ENCODE results near the gene SATB2. TPM values are rescaled to one million over a fixed set of nuclear protein-coding genes. Genes with fewer than 3 reads are reported as not detected.
A peak's percentile ranks its signal among the peaks of the same experiment; 100 is the strongest.

Gene SATB2
- total and polyA plus RNA-seq, 2 donors from 2014 or later, result 1.3 to 17.5 TPM

DNA sequence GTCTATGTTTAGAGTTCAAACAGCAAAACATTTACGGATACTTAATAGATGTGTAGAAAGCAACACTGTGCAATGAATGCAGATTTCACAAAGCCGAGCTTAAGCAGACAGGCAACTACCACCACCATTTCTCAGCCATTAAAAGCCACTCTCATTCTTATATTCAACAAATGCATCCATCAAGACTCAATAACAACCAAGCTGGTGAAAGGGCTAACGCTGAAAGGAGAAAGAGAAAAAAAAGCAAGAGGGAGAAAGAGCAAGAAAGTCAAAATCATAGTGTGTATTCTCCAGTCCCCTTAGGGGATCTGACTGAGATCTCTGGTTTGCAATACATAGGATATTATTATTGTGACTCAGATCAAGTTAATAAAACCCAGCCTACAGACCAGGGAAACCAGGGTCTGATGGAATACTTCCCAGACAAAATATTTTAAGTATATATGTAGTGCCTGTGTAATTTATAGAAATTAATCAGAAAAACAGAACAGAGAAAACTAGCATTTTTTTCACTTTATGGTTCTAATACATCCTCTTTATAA is 14.1 kb downstream of the SATB2 start:
- H3K9ac ChIP-seq (ENCODE audit: low read length in 3 of 3), result no peak overlapping the region
- no peak overlapping the region for H3K4me3 ChIP-seq (ENCODE audit: low read length in 3 of 3)
- FAIRE-seq (no peak), DNase-seq (no peak)
- H3K27ac ChIP-seq (ENCODE audit: low read depth in 2 of 2, low read length in 2 of 2), result no peak overlapping the region
- no peaks in the 10 kb centered on the region for H3K4me1 ChIP-seq (ENCODE audit: control insufficient read depth in 2 of 3, insufficient read depth in 2 of 3, low read depth in 1 of 3, low read length in 3 of 3)
- intact Hi-C loops (cut with DNase I), result no loop called here
- no peaks in the 10 kb centered on the region for H3K27me3 ChIP-seq (ENCODE audit: control insufficient read depth, insufficient read depth, low read length)
- no peaks in the 10 kb centered on the region for H3K9me3 ChIP-seq (ENCODE audit: control insufficient read depth in 2 of 3, insufficient read depth in 1 of 3, low read length in 3 of 3)
- TF ChIP-seq, protein P1, sequence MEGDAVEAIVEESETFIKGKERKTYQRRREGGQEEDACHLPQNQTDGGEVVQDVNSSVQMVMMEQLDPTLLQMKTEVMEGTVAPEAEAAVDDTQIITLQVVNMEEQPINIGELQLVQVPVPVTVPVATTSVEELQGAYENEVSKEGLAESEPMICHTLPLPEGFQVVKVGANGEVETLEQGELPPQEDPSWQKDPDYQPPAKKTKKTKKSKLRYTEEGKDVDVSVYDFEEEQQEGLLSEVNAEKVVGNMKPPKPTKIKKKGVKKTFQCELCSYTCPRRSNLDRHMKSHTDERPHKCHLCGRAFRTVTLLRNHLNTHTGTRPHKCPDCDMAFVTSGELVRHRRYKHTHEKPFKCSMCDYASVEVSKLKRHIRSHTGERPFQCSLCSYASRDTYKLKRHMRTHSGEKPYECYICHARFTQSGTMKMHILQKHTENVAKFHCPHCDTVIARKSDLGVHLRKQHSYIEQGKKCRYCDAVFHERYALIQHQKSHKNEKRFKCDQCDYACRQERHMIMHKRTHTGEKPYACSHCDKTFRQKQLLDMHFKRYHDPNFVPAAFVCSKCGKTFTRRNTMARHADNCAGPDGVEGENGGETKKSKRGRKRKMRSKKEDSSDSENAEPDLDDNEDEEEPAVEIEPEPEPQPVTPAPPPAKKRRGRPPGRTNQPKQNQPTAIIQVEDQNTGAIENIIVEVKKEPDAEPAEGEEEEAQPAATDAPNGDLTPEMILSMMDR (IDR thresholded peaks at IDR 0.05; ENCODE audit: borderline replicate concordance, extremely low read depth, insufficient read depth), result no peak
- H3K36me3 ChIP-seq (ENCODE audit: control insufficient read depth in 2 of 3, insufficient read depth in 3 of 3, low read length in 3 of 3), result no peaks in the 10 kb centered on the region

- Histone ChIP-seq H3K4me3 (ENCODE audit: low read length in 3 of 3) (no peak overlapping the region), H3K9ac (ENCODE audit: low read length in 3 of 3) (no peak overlapping the region), H3K27ac (ENCODE audit: low read depth in 2 of 2, low read length in 2 of 2) (no peak overlapping the region), H3K27me3 (ENCODE audit: control insufficient read depth, insufficient read depth, low read length) (no peaks in the 10 kb centered on the region), H3K9me3 (ENCODE audit: control insufficient read depth in 2 of 3, insufficient read depth in 1 of 3, low read length in 3 of 3) (no peaks in the 10 kb centered on the region), H3K4me1 (ENCODE audit: control insufficient read depth in 2 of 3, insufficient read depth in 2 of 3, low read depth in 1 of 3, low read length in 3 of 3) (no peaks in the 10 kb centered on the region), H3K36me3 (ENCODE audit: control insufficient read depth in 2 of 3, insufficient read depth in 3 of 3, low read length in 3 of 3) (no peaks in the 10 kb centered on the region)
- intact Hi-C loops (cut with DNase I), result no loop called here
- peak in 1 of 5 donors; percentile 36 for DNase-seq
- TF ChIP-seq, protein P1 (IDR thresholded peaks at IDR 0.05; ENCODE audit: borderline replicate concordance, extremely low read depth, insufficient read depth), result no peak
- FAIRE-seq, result no peak
Measured at GRCh38 chr2:199442173-199442572, 15.6 kb downstream of the SATB2 start.

GRCh38 chr2:199441759-199442158 is 16.0 kb downstream of the SATB2 start:
- Histone ChIP-seq H3K4me1 (ENCODE audit: control insufficient read depth in 2 of 3, insufficient read depth in 2 of 3, low read depth in 1 of 3, low read length in 3 of 3) (no peaks in the 10 kb centered on the region), H3K27ac (ENCODE audit: low read depth in 2 of 2, low read length in 2 of 2) (no peak overlapping the region), H3K9me3 (ENCODE audit: control insufficient read depth in 2 of 3, insufficient read depth in 1 of 3, low read length in 3 of 3) (no peaks in the 10 kb centered on the region), H3K4me3 (ENCODE audit: low read length in 3 of 3) (no peak overlapping the region), H3K27me3 (ENCODE audit: control insufficient read depth, insufficient read depth, low read length) (no peaks in the 10 kb centered on the region), H3K36me3 (ENCODE audit: control insufficient read depth in 2 of 3, insufficient read depth in 3 of 3, low read length in 3 of 3) (no peaks in the 10 kb centered on the region), H3K9ac (ENCODE audit: low read length in 3 of 3) (no peak overlapping the region)
- DNase-seq (no peak), FAIRE-seq (no peak)
- TF ChIP-seq, protein P1 (IDR thresholded peaks at IDR 0.05; ENCODE audit: borderline replicate concordance, extremely low read depth, insufficient read depth), result no peak
- intact Hi-C loops (cut with DNase I), result no loop called here

DNA sequence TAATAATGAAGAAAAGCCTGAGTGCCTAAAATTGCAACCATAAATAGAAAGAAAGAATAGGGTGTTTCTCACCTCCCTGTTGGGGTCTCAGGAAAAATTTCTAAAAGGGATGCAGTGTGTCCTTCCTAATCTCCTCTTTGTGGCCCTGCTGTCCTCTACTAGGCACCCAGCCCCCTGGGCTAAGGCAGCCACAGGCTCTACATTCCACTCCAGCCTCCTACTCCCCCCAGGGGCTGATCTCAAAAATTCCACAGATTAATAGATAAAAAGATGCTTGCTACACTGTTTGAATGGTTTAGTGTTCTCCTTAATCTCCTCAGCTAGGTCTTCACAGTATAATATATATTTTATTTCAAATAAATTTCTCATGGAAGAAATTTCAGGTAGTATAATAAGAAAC is 17.6 kb downstream of the SATB2 start:
- H3K27ac ChIP-seq (ENCODE audit: low read depth in 2 of 2, low read length in 2 of 2), result no peak overlapping the region
- no peak for FAIRE-seq

More for the DNA sequence above, 17.6 kb downstream of the SATB2 start:
- TF ChIP-seq, protein P1 (IDR thresholded peaks at IDR 0.05; ENCODE audit: borderline replicate concordance, extremely low read depth, insufficient read depth), result no peak
- Histone ChIP-seq H3K9ac (ENCODE audit: low read length in 3 of 3) (no peak overlapping the region), H3K27me3 (ENCODE audit: control insufficient read depth, insufficient read depth, low read length) (no peaks in the 10 kb centered on the region), H3K4me3 (ENCODE audit: low read length in 3 of 3) (no peak overlapping the region), H3K4me1 (ENCODE audit: control insufficient read depth in 2 of 3, insufficient read depth in 2 of 3, low read depth in 1 of 3, low read length in 3 of 3) (no peaks in the 10 kb centered on the region), H3K9me3 (ENCODE audit: control insufficient read depth in 2 of 3, insufficient read depth in 1 of 3, low read length in 3 of 3) (no peaks in the 10 kb centered on the region), H3K36me3 (ENCODE audit: control insufficient read depth in 2 of 3, insufficient read depth in 3 of 3, low read length in 3 of 3) (no peaks in the 10 kb centered on the region)
- no peak for DNase-seq
- intact Hi-C loops (cut with DNase I), result no loop called here

Data from kidney (tissue), 14 donors.